NB4 (cell line): ENCODE results near the gene EPHA5.

ENCODE experiments used
- POLR2A ChIP-seq: IDR thresholded peaks from 2 replicates; pipeline ENCODE4 v1.6.1; 2011; ENCODE audit warnings: mild to moderate bottlenecking; ENCODE audit not compliant: insufficient read length; ENCODE audit errors: extremely low read depth
- TF ChIP-seq, protein P1 (sequence below): IDR thresholded peaks from one replicate; pipeline ENCODE4 v1.5.1; 2012; ENCODE audit warnings: low read depth, low read length

DNA sequence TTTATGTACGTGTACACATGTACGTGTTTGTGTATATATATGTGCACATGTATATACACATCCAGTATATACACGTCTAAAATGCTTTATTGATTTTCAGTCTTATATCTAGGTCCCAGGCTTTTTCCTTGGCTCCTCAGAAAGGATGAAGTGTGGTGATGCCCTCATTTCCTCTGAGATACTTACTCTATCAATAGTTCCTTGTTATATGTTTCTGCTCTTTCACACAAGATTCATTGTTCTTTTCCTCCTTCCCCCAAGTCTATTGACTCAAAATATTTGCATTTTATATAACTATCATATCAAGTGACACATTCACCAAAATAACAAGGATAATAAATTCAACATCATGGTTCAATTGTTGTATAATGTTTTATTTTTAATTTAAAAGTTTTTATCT, 359.2 kb downstream of the EPHA5 start:
- TF ChIP-seq POLR2A = no peak
- TF ChIP-seq, protein P1, sequence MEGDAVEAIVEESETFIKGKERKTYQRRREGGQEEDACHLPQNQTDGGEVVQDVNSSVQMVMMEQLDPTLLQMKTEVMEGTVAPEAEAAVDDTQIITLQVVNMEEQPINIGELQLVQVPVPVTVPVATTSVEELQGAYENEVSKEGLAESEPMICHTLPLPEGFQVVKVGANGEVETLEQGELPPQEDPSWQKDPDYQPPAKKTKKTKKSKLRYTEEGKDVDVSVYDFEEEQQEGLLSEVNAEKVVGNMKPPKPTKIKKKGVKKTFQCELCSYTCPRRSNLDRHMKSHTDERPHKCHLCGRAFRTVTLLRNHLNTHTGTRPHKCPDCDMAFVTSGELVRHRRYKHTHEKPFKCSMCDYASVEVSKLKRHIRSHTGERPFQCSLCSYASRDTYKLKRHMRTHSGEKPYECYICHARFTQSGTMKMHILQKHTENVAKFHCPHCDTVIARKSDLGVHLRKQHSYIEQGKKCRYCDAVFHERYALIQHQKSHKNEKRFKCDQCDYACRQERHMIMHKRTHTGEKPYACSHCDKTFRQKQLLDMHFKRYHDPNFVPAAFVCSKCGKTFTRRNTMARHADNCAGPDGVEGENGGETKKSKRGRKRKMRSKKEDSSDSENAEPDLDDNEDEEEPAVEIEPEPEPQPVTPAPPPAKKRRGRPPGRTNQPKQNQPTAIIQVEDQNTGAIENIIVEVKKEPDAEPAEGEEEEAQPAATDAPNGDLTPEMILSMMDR = no peak
